ENCODE results near the gene DNAH9.

- TF ChIP-seq YY1 (IDR thresholded peaks at IDR 0.05; ENCODE audit: insufficient read depth, insufficient read length) (no peak), ZNF274 (IDR thresholded peaks at IDR 0.05; ENCODE audit: low read depth, low read length) (no peak)
Measured at GRCh38 chr17:12007466-12007865, 409.2 kb downstream of the DNAH9 start.
